SK-N-SH (cell line): Measurements from ENCODE around the gene CDKL5. TPM values are rescaled to one million over a fixed set of nuclear protein-coding genes. Genes with fewer than 3 reads are reported as not detected.
A peak's percentile ranks its signal among the peaks of the same experiment; 100 is the strongest.

ENCODE experiments used
- CTCF ChIA-PET: fragments of 300-600, 350-600 bp; formaldehyde crosslinking; extraction: SDS; loops from one replicate; lab custom pipeline; 2021; lab: Yijun Ruan, JAX
- POLR2A ChIA-PET: fragments of 350-600 bp; sonication (Branson Sonifier 250); formaldehyde crosslinking; extraction: SDS; loops from one replicate; lab custom pipeline; 2020; ENCODE audit warnings: antibody characterized with exemption, inconsistent platforms; lab: Yijun Ruan, JAX
- DNase-seq: peaks from one replicate; pipeline ENCODE4 v3.0.0; 2012
- H2AFZ ChIP-seq: fragments of 200-600 bp; sonication (generic); 2 replicates; pipeline ENCODE4 v1.8.1; 2016; ENCODE audit warnings: antibody characterized with exemption, mild to moderate bottlenecking, low read depth
- H3F3A ChIP-seq: fragments of 200-600 bp; sonication (generic); replicated peaks from 2 replicates; pipeline ENCODE3; 2016; ENCODE audit warnings: antibody characterized with exemption, mild to moderate bottlenecking; ENCODE audit not compliant: insufficient read depth
- H3K27ac ChIP-seq, 2 experiments: fragments of 200-500 bp in 1 of 2; fragments of 200-600 bp in 1 of 2; sonication (Bioruptor generic) in 1 of 2; sonication (generic), shearing (Covaris generic) in 1 of 2; 2 replicates each; pipeline versions ENCODE4 v1.5.1 to v1.6.1; 2014 to 2016; ENCODE audit warnings: low read depth in 2 of 2, inconsistent platforms in 1 of 2, low read length in 1 of 2, mild to moderate bottlenecking in 1 of 2, mixed read lengths in 1 of 2
- H3K27me3 ChIP-seq: fragments of 200-600 bp; sonication (generic), shearing (Covaris generic); 2 replicates; pipeline ENCODE4 v1.6.1; 2016; ENCODE audit warnings: mixed run types; ENCODE audit not compliant: insufficient read depth
- H3K36me3 ChIP-seq, 2 experiments: fragments of 200-500 bp in 1 of 2; fragments of 200-600 bp in 1 of 2; sonication (Bioruptor generic) in 1 of 2; sonication (generic) in 1 of 2; replicated peaks in 1 of 2; 2 replicates each; pipeline versions ENCODE3 to v1.5.1; 2014 to 2016; ENCODE audit warnings: low read length in 1 of 2, mild to moderate bottlenecking in 1 of 2; ENCODE audit not compliant: insufficient read depth in 2 of 2, control insufficient read depth in 1 of 2
- H3K4me1 ChIP-seq, 2 experiments: fragments of 200-500 bp in 1 of 2; fragments of 200-600 bp in 1 of 2; sonication (Bioruptor generic) in 1 of 2; sonication (generic), shearing (Covaris generic) in 1 of 2; 2 replicates each; pipeline versions ENCODE4 v1.5.1 to v1.6.1; 2014 to 2016; ENCODE audit warnings: low read depth in 1 of 2, low read length in 1 of 2, mixed run types in 1 of 2; ENCODE audit not compliant: insufficient read depth in 2 of 2, control insufficient read depth in 1 of 2
- H3K4me2 ChIP-seq: fragments of 200-600 bp; sonication (generic), shearing (Covaris generic); 2 replicates; pipeline ENCODE4 v1.6.1; 2017; ENCODE audit warnings: mixed run types
- H3K4me3 ChIP-seq, 2 experiments: fragments of 200-500 bp in 1 of 2; fragments of 200-600 bp in 1 of 2; sonication (Bioruptor generic) in 1 of 2; sonication (generic), shearing (Covaris generic) in 1 of 2; 2 replicates each; pipeline versions ENCODE4 v1.5.1 to v1.8.1; 2014 to 2016; ENCODE audit warnings: low read depth in 2 of 2, inconsistent platforms in 1 of 2, low read length in 1 of 2, mild to moderate bottlenecking in 1 of 2, mixed read lengths in 1 of 2, moderate library complexity in 1 of 2
- H3K79me2 ChIP-seq: fragments of 200-600 bp; sonication (generic); 2 replicates; pipeline ENCODE4 v1.8.1; 2017; ENCODE audit warnings: mild to moderate bottlenecking; ENCODE audit not compliant: insufficient read depth
- H3K9ac ChIP-seq: fragments of 200-600 bp; sonication (generic); 2 replicates; pipeline ENCODE4 v1.6.1; 2017; ENCODE audit warnings: mixed run types
- H3K9me2 ChIP-seq: fragments of 200-600 bp; sonication (generic); 2 replicates; pipeline ENCODE4 v1.6.1; 2017; ENCODE audit warnings: mixed run types
- H3K9me3 ChIP-seq: fragments of 200-600 bp; sonication (generic); 2 replicates; pipeline ENCODE4 v1.6.1; 2017; ENCODE audit warnings: mixed run types, mild to moderate bottlenecking, moderate library complexity
- H4K20me1 ChIP-seq: fragments of 200-600 bp; sonication (generic); 2 replicates; pipeline ENCODE4 v1.6.1; 2017; ENCODE audit warnings: mild to moderate bottlenecking, mixed run types; ENCODE audit not compliant: insufficient read depth
- EP300 ChIP-seq, 2 experiments: IDR thresholded peaks; 2 replicates each; pipeline versions ENCODE4 v1.4.0 to v1.6.1; 2012; ENCODE audit warnings: borderline replicate concordance in 1 of 2, low read depth in 1 of 2, low read length in 1 of 2
- EZH2phosphoT487 ChIP-seq: fragments of 200-600 bp; sonication (generic); IDR thresholded peaks from 2 replicates; pipeline ENCODE4 v1.6.1; 2017; ENCODE audit warnings: low read depth, mixed run types, mild to moderate bottlenecking, antibody characterized with exemption, moderate library complexity, borderline replicate concordance
- FOSL2 ChIP-seq: IDR thresholded peaks from 2 replicates; pipeline ENCODE4 v1.4.0; 2012; ENCODE audit warnings: low read depth, mild to moderate bottlenecking, moderate library complexity, borderline replicate concordance
- FOXM1 ChIP-seq: IDR thresholded peaks from 2 replicates; pipeline ENCODE4 v1.4.0; 2012; ENCODE audit warnings: low read depth, mild to moderate bottlenecking
- GABPA ChIP-seq: IDR thresholded peaks from 2 replicates; pipeline ENCODE4 v1.4.0; 2012; ENCODE audit warnings: low read depth, mild to moderate bottlenecking
- GATA2 ChIP-seq: sonication (generic); formaldehyde crosslinking; IDR thresholded peaks from 2 replicates; pipeline ENCODE4 v1.5.0; 2020; ENCODE audit warnings: mild to moderate bottlenecking, missing genetic modification reagents
- NFIC ChIP-seq: IDR thresholded peaks from 2 replicates; pipeline ENCODE4 v1.4.0; 2012; ENCODE audit warnings: borderline replicate concordance
- NRF1 ChIP-seq: IDR thresholded peaks from 2 replicates; pipeline ENCODE4 v1.6.1; 2012; ENCODE audit warnings: low read depth, mild to moderate bottlenecking, low read length
- RAD21 ChIP-seq: IDR thresholded peaks from 2 replicates; pipeline ENCODE4 v1.6.1; 2012; ENCODE audit warnings: mild to moderate bottlenecking, low read length
- RFX5 ChIP-seq: IDR thresholded peaks from 2 replicates; pipeline ENCODE4 v1.6.1; 2012; ENCODE audit warnings: mild to moderate bottlenecking, improper control_type of control experiment, low read length
- SMC3 ChIP-seq: IDR thresholded peaks from 2 replicates; pipeline ENCODE4 v1.6.1; 2012; ENCODE audit warnings: low read depth, low read length, improper control_type of control experiment
- TEAD4 ChIP-seq: IDR thresholded peaks from 2 replicates; pipeline ENCODE4 v1.4.0; 2012; ENCODE audit warnings: mild to moderate bottlenecking, borderline replicate concordance; ENCODE audit not compliant: insufficient read depth
- USF1 ChIP-seq: IDR thresholded peaks from 2 replicates; pipeline ENCODE4 v1.4.0; 2012; ENCODE audit warnings: low read depth, borderline replicate concordance
- YY1 ChIP-seq: IDR thresholded peaks from 2 replicates; pipeline ENCODE4 v1.4.0; 2012; ENCODE audit warnings: low read depth, mild to moderate bottlenecking
- ZBTB33 ChIP-seq: IDR thresholded peaks from 2 replicates; pipeline ENCODE4 v1.4.0; 2012; ENCODE audit warnings: low read depth, borderline replicate concordance
- WGBS: methylation state at CpG from one replicate; pipeline ENCODE4 v1.1.6; 2017; ENCODE audit warnings: low lambda C conversion rate; 5-methylcytosine and 5-hydroxymethylcytosine counted together
- polyA plus RNA-seq, 3 experiments: library from polyadenylated mRNA; depleted of rRNA; stranded (reverse); fragments of >200 nt; gene quantifications; 2 replicates each; pipeline ENCODE4 v1.2.3, GENCODE V29; 2012

Gene CDKL5
- polyA plus RNA-seq, 1 of the 3 experiments (the other 2 are of a cell fraction), result 1.3 TPM

- 63% methylated on average over 6 of the region's 6 CpGs for WGBS
- TF ChIP-seq NRF1 (no peak), SMC3 (no peak)
- POLR2A ChIA-PET, result no interaction called here
- Histone ChIP-seq H3K9ac (no peak overlapping the region), H3K4me1 (peaks cover 0 to 29% of the 10 kb centered on the region in 2 experiments; a peak in 1 of 4 replicates), H4K20me1 (no peaks in the 10 kb centered on the region), H3K27ac (no peak overlapping the region), H3K27me3 (no peaks in the 10 kb centered on the region; the same call in 1 of the 2 replicates), H2AFZ (no peak overlapping the region), H3K4me2 (no peak overlapping the region), H3F3A (no peaks in the 10 kb centered on the region), H3K79me2 (no peaks in the 10 kb centered on the region), H3K36me3 (no peaks in the 10 kb centered on the region), H3K9me3 (no peaks in the 10 kb centered on the region), H3K9me2 (no peaks in the 10 kb centered on the region), H3K4me3 (no peak overlapping the region)
- CTCF ChIA-PET, result interaction anchor here (1.8 kb wide), 1 partner anchor 9 kb away, joined by 6 read pairs; no protein-coding TSS in a partner anchor
- no peak for DNase-seq
Measured at GRCh38 chrX:18650662-18651061, 225.3 kb downstream of the CDKL5 start.

GRCh38 chrX:18652636-18653035, 227.2 kb downstream of the CDKL5 start:
- ChIA-PET CTCF (interaction anchor here (1.0 to 1.1 kb wide), 2 partner anchors 117 to 127 kb away, joined by 3 read pairs; no protein-coding TSS in a partner anchor), POLR2A (no interaction called here)
- DNase-seq, result peak; percentile 45
- H2AFZ ChIP-seq, result no peak overlapping the region
- H3K27me3 ChIP-seq, result no peaks in the 10 kb centered on the region; the same call in 1 of the 2 replicates
- no peaks in the 10 kb centered on the region for H3K36me3 ChIP-seq
- peaks cover 0 to 29% of the 10 kb centered on the region in 2 experiments; a peak in 1 of 4 replicates for H3K4me1 ChIP-seq
- no peaks in the 10 kb centered on the region for H3F3A ChIP-seq
- H3K9ac ChIP-seq, result no peak overlapping the region
- TF ChIP-seq RFX5 (no peak), YY1 (no peak), EP300 (IDR thresholded peaks at IDR 0.05; ENCODE audit: borderline replicate concordance in 1 of 2, low read depth in 1 of 2, low read length in 1 of 2) (peak in 1 of 2 experiments; percentile 8; a peak in 1 of 4 replicates), RAD21 (no peak), USF1 (no peak), SMC3 (no peak), GATA2 (peak; percentile 55; the same call in 1 of the 2 replicates)
- no peaks in the 10 kb centered on the region for H3K9me3 ChIP-seq
- H3K4me3 ChIP-seq, result no peak overlapping the region
- no peak overlapping the region for H3K4me2 ChIP-seq
- peak overlapping the region in 1 of 2 experiments; percentile 72; a peak in 2 of 4 replicates for H3K27ac ChIP-seq
- H4K20me1 ChIP-seq, result no peaks in the 10 kb centered on the region
- H3K9me2 ChIP-seq, result no peaks in the 10 kb centered on the region
- no peaks in the 10 kb centered on the region for H3K79me2 ChIP-seq

GRCh38 chrX:18654875-18655836, 229.7 kb downstream of the CDKL5 start:
- H3K4me2 ChIP-seq, result no peak overlapping the region
- ChIA-PET POLR2A (no interaction called here), CTCF (no interaction called here)
- no peaks in the 10 kb centered on the region for H3F3A ChIP-seq
- no peak overlapping the region for H3K4me3 ChIP-seq
- TF ChIP-seq ZBTB33, result no peak
- TF ChIP-seq GABPA, result no peak
- TF ChIP-seq FOXM1, result no peak
- no peak for TF ChIP-seq NFIC
- no peak for TF ChIP-seq EZH2phosphoT487
- no peak for TF ChIP-seq YY1
- no peak for TF ChIP-seq TEAD4
- TF ChIP-seq USF1, result no peak
- TF ChIP-seq FOSL2, result no peak
- TF ChIP-seq SMC3, result no peak
- 26% methylated on average over 5 of the region's 5 CpGs for WGBS
- H3K9me2 ChIP-seq, result no peaks in the 10 kb centered on the region
- no peaks in the 10 kb centered on the region for H3K36me3 ChIP-seq
- H4K20me1 ChIP-seq, result no peaks in the 10 kb centered on the region
- H3K27ac ChIP-seq, result no peak overlapping the region
- H3K79me2 ChIP-seq, result no peaks in the 10 kb centered on the region
- no peak overlapping the region for H2AFZ ChIP-seq
- H3K9ac ChIP-seq, result no peak overlapping the region
- DNase-seq, result no peak
- H3K4me1 ChIP-seq, result peaks cover 0 to 19% of the 10 kb centered on the region in 2 experiments; a peak in 1 of 4 replicates
- no peaks in the 10 kb centered on the region for H3K9me3 ChIP-seq
- H3K27me3 ChIP-seq, result no peaks in the 10 kb centered on the region; the same call in 1 of the 2 replicates
